Memory B cell (primary cell): ENCODE results near the gene BEAN1.
"Not testable (repeated sequence)": the region's sequence is repeated elsewhere in the genome, so short reads cannot be mapped to it uniquely, and the experiment has no call there.

ENCODE experiments used
- ATAC-seq: fragments of 150-1000 bp; cut with Tn5 transposase; 2 replicates; pipeline ENCODE4 v1.10.0; 2021; ENCODE audit warnings: low read depth, mild to moderate bottlenecking, moderate library complexity
- DNase-seq, 2 donors: peaks; one replicate each; pipeline ENCODE4 v3.0.0; 2022; ENCODE audit warnings: low spot score in 2 of 2
- H3K27ac Mint-ChIP-seq: one replicate; pipeline ENCODE4 v1.8.0; 2022; ENCODE audit warnings: mild to moderate bottlenecking, moderate library complexity, mixed read lengths
- H3K27me3 Mint-ChIP-seq: one replicate; pipeline ENCODE4 v1.8.0; 2022; ENCODE audit warnings: mixed read lengths
- H3K36me3 Mint-ChIP-seq: one replicate; pipeline ENCODE4 v1.8.0; 2022; ENCODE audit warnings: mild to moderate bottlenecking, mixed read lengths
- H3K4me1 Mint-ChIP-seq: one replicate; pipeline ENCODE4 v1.8.0; 2022; ENCODE audit warnings: mixed read lengths
- H3K4me3 Mint-ChIP-seq: one replicate; pipeline ENCODE4 v1.8.0; 2022; ENCODE audit warnings: mild to moderate bottlenecking, moderate library complexity, mixed read lengths
- H3K9me3 Mint-ChIP-seq: one replicate; pipeline ENCODE4 v1.8.0; 2022; ENCODE audit warnings: mixed read lengths

Gene BEAN1

GRCh38 chr16:66454751-66455150 is 27.7 kb downstream of the BEAN1 start:
- H3K27ac Mint-ChIP-seq, result no peak overlapping the region

GRCh38 chr16:66455970-66456369 is 28.9 kb downstream of the BEAN1 start:
- DNase-seq (no peak), ATAC-seq (no peak)
- H3K9me3 Mint-ChIP-seq, result no peaks in the 10 kb centered on the region
- no peak overlapping the region for H3K4me3 Mint-ChIP-seq
- H3K27me3 Mint-ChIP-seq, result peaks cover 16% of the 10 kb centered on the region
- no peaks in the 10 kb centered on the region for H3K4me1 Mint-ChIP-seq
- H3K36me3 Mint-ChIP-seq, result no peaks in the 10 kb centered on the region
- H3K27ac Mint-ChIP-seq, result no peak overlapping the region

More at GRCh38 chr16:66454751-66455150, 27.7 kb downstream of the BEAN1 start:
- no peaks in the 10 kb centered on the region for H3K9me3 Mint-ChIP-seq
- H3K4me1 Mint-ChIP-seq, result no peaks in the 10 kb centered on the region
- H3K36me3 Mint-ChIP-seq, result no peaks in the 10 kb centered on the region
- ATAC-seq, result no peak
- peaks cover 9% of the 10 kb centered on the region for H3K27me3 Mint-ChIP-seq
- no peak overlapping the region for H3K4me3 Mint-ChIP-seq
- DNase-seq, result no peak

GRCh38 chr16:66457888-66458287 is 30.8 kb downstream of the BEAN1 start:
- H3K36me3 Mint-ChIP-seq, result peaks cover 2% of the 10 kb centered on the region
- H3K27ac Mint-ChIP-seq, result no peak overlapping the region
- H3K4me1 Mint-ChIP-seq, result no peaks in the 10 kb centered on the region
- DNase-seq (no peak), ATAC-seq (no peak)
- H3K9me3 Mint-ChIP-seq, result no peaks in the 10 kb centered on the region
- H3K27me3 Mint-ChIP-seq, result peaks cover 21% of the 10 kb centered on the region
- H3K4me3 Mint-ChIP-seq, result no peak overlapping the region

GRCh38 chr16:66458292-66458691 is 31.2 kb downstream of the BEAN1 start:
- ATAC-seq (no peak), DNase-seq (no peak)
- Mint-ChIP-seq H3K4me1 (no peaks in the 10 kb centered on the region), H3K4me3 (no peak overlapping the region), H3K27me3 (peaks cover 21% of the 10 kb centered on the region), H3K27ac (no peak overlapping the region), H3K36me3 (peaks cover 2% of the 10 kb centered on the region), H3K9me3 (peaks cover 1% of the 10 kb centered on the region)

GRCh38 chr16:66458853-66459252 is 31.8 kb downstream of the BEAN1 start:
- Mint-ChIP-seq H3K27me3 (peaks cover 23% of the 10 kb centered on the region), H3K36me3 (peaks cover 2% of the 10 kb centered on the region), H3K4me3 (no peak overlapping the region), H3K4me1 (no peaks in the 10 kb centered on the region), H3K9me3 (peaks cover 4% of the 10 kb centered on the region), H3K27ac (no peak overlapping the region)
- DNase-seq (no peak), ATAC-seq (no peak)

GRCh38 chr16:66459878-66460277 is 32.8 kb downstream of the BEAN1 start:
- H3K4me3 Mint-ChIP-seq, result no peak overlapping the region
- no peaks in the 10 kb centered on the region for H3K4me1 Mint-ChIP-seq
- no peak for ATAC-seq
- peaks cover 2% of the 10 kb centered on the region for H3K36me3 Mint-ChIP-seq
- peaks cover 26% of the 10 kb centered on the region for H3K27me3 Mint-ChIP-seq
- DNase-seq, result no peak
- H3K9me3 Mint-ChIP-seq, result peaks cover 4% of the 10 kb centered on the region
- H3K27ac Mint-ChIP-seq, result no peak overlapping the region

GRCh38 chr16:66460703-66461102 is 33.6 kb downstream of the BEAN1 start:
- no peaks in the 10 kb centered on the region for H3K4me1 Mint-ChIP-seq
- DNase-seq (no peak), ATAC-seq (no peak)
- H3K27me3 Mint-ChIP-seq, result peaks cover 28% of the 10 kb centered on the region
- H3K36me3 Mint-ChIP-seq, result peaks cover 2% of the 10 kb centered on the region
- H3K9me3 Mint-ChIP-seq, result peaks cover 4% of the 10 kb centered on the region
- H3K27ac Mint-ChIP-seq, result no peak overlapping the region
- H3K4me3 Mint-ChIP-seq, result no peak overlapping the region

- H3K9me3 Mint-ChIP-seq, result peaks cover 6% of the 10 kb centered on the region
- no peak overlapping the region for H3K27ac Mint-ChIP-seq
- H3K27me3 Mint-ChIP-seq, result peaks cover 31% of the 10 kb centered on the region
- ATAC-seq, result no peak
- no peaks in the 10 kb centered on the region for H3K4me1 Mint-ChIP-seq
- no peak overlapping the region for H3K4me3 Mint-ChIP-seq
- DNase-seq, result no peak
- H3K36me3 Mint-ChIP-seq, result peaks cover 4% of the 10 kb centered on the region
Observed at GRCh38 chr16:66462912-66463311, 35.8 kb downstream of the BEAN1 start.

- not testable (repeated sequence) for H3K4me1 Mint-ChIP-seq, H3K4me3 Mint-ChIP-seq, DNase-seq, H3K27ac Mint-ChIP-seq, H3K36me3 Mint-ChIP-seq, ATAC-seq, H3K9me3 Mint-ChIP-seq
- peaks cover 34% of the 10 kb centered on the region for H3K27me3 Mint-ChIP-seq
Observed at GRCh38 chr16:66465946-66466345, 38.9 kb downstream of the BEAN1 start.

GRCh38 chr16:66466636-66467035 is 39.5 kb downstream of the BEAN1 start:
- DNase-seq, H3K36me3 Mint-ChIP-seq, ATAC-seq, H3K9me3 Mint-ChIP-seq, H3K4me3 Mint-ChIP-seq, H3K4me1 Mint-ChIP-seq, H3K27ac Mint-ChIP-seq: not testable (repeated sequence)
- H3K27me3 Mint-ChIP-seq, result peaks cover 32% of the 10 kb centered on the region

- Mint-ChIP-seq H3K27me3 (peaks cover 32% of the 10 kb centered on the region), H3K27ac (no peak overlapping the region), H3K4me1 (peaks cover 3% of the 10 kb centered on the region), H3K4me3 (no peak overlapping the region), H3K9me3 (peaks cover 6% of the 10 kb centered on the region), H3K36me3 (peaks cover 6% of the 10 kb centered on the region)
- DNase-seq (no peak), ATAC-seq (no peak)
Observed at GRCh38 chr16:66467611-66468010, 40.5 kb downstream of the BEAN1 start.

GRCh38 chr16:66468321-66468965 is 41.3 kb downstream of the BEAN1 start:
- Mint-ChIP-seq H3K9me3 (peaks cover 3% of the 10 kb centered on the region), H3K36me3 (peaks cover 4% of the 10 kb centered on the region), H3K27me3 (peaks cover 32% of the 10 kb centered on the region), H3K4me3 (no peak overlapping the region), H3K4me1 (peaks cover 3% of the 10 kb centered on the region), H3K27ac (no peak overlapping the region)
- ATAC-seq (no peak), DNase-seq (no peak)

GRCh38 chr16:66469291-66469946 is 42.3 kb downstream of the BEAN1 start:
- H3K27me3 Mint-ChIP-seq, result peaks cover 31% of the 10 kb centered on the region
- H3K27ac Mint-ChIP-seq, result no peak overlapping the region
- peaks cover 4% of the 10 kb centered on the region for H3K36me3 Mint-ChIP-seq
- peaks cover 7% of the 10 kb centered on the region for H3K4me1 Mint-ChIP-seq
- H3K4me3 Mint-ChIP-seq, result no peak overlapping the region
- H3K9me3 Mint-ChIP-seq, result peaks cover 2% of the 10 kb centered on the region
- DNase-seq (no peak), ATAC-seq (no peak)

- peaks cover 13% of the 10 kb centered on the region for H3K4me1 Mint-ChIP-seq
- H3K9me3 Mint-ChIP-seq, result peaks cover 2% of the 10 kb centered on the region
- ATAC-seq (no peak), DNase-seq (no peak)
- H3K27me3 Mint-ChIP-seq, result peaks cover 30% of the 10 kb centered on the region
- no peak overlapping the region for H3K4me3 Mint-ChIP-seq
- H3K36me3 Mint-ChIP-seq, result peaks cover 4% of the 10 kb centered on the region
- no peak overlapping the region for H3K27ac Mint-ChIP-seq
Observed at GRCh38 chr16:66469947-66470546, 43.0 kb downstream of the BEAN1 start.
